PC-3 (cell line): ENCODE results near the gene TPGS2. TPM values are rescaled to one million over a fixed set of nuclear protein-coding genes. Genes with fewer than 3 reads are reported as not detected.

ENCODE experiments used
- ATAC-seq: fragments of 200-7000 bp; cut with Tn5 transposase; 2 replicates; pipeline ENCODE4 v1.9.1; 2020; ENCODE audit warnings: mild to moderate bottlenecking, moderate library complexity
- BruUV-seq: library from RNA; stranded (reverse); fragments of 400-500 nt; replicated peaks from 2 replicates; lab custom pipeline; 2021; lab: Mats Ljungman, UMichigan
- CTCF ChIA-PET: fragments of 300-600 bp; sonication (Branson Sonifier 250); formaldehyde crosslinking; loops from one replicate; lab custom pipeline; 2022; ENCODE audit warnings: antibody characterized with exemption; lab: Charles Lee
- POLR2A ChIA-PET: fragments of 300-600 bp; sonication (Branson Sonifier 250); formaldehyde crosslinking; loops from one replicate; lab custom pipeline; 2022; ENCODE audit warnings: antibody characterized with exemption; ENCODE audit not compliant: unreplicated experiment; lab: Charles Lee
- DNase-seq: peaks from one replicate; pipeline ENCODE4 v3.0.0-alpha.2; 2015
- H2AFZ ChIP-seq: fragments of 300-600 bp; sonication (generic); 2 replicates; pipeline ENCODE4 v1.6.0; 2016; ENCODE audit warnings: antibody characterized with exemption, low read length
- H3F3A ChIP-seq: fragments of 300-600 bp; sonication (generic); one replicate; pipeline ENCODE4 v1.6.0; 2017; ENCODE audit warnings: antibody characterized with exemption, low read length, control low read depth, mild to moderate bottlenecking; ENCODE audit not compliant: unreplicated experiment
- H3K27ac ChIP-seq: fragments of 300-600 bp; sonication (generic); 2 replicates; pipeline ENCODE4 v1.5.1; 2016; ENCODE audit warnings: mild to moderate bottlenecking, low read length
- H3K27me3 ChIP-seq: fragments of 300-600 bp; sonication (generic); 2 replicates; pipeline ENCODE4 v1.6.1; 2016; ENCODE audit warnings: low read length, mixed read lengths
- H3K36me3 ChIP-seq: fragments of 300-600 bp; sonication (generic); 2 replicates; pipeline ENCODE4 v1.6.1; 2016; ENCODE audit warnings: low read depth, mixed run types, low read length, mixed read lengths
- H3K4me1 ChIP-seq: fragments of 300-600 bp; sonication (generic); 2 replicates; pipeline ENCODE4 v1.5.1; 2016; ENCODE audit warnings: low read length; ENCODE audit not compliant: insufficient read depth
- H3K4me2 ChIP-seq: fragments of 300-600 bp; sonication (generic); 2 replicates; pipeline ENCODE4 v1.6.0; 2016; ENCODE audit warnings: low read length
- H3K4me3 ChIP-seq: fragments of 300-600 bp; sonication (generic); 2 replicates; pipeline ENCODE4 v1.5.1; 2016; ENCODE audit warnings: mild to moderate bottlenecking, low read length, mixed read lengths
- H3K79me2 ChIP-seq: fragments of 300-600 bp; sonication (generic); 2 replicates; pipeline ENCODE4 v1.6.1; 2017; ENCODE audit warnings: low read length, mixed read lengths
- H3K9ac ChIP-seq: fragments of 300-600 bp; sonication (generic); 2 replicates; pipeline ENCODE4 v1.6.0; 2016; ENCODE audit warnings: mild to moderate bottlenecking, low read length
- H3K9me2 ChIP-seq: fragments of 300-600 bp; sonication (generic); replicated peaks from 2 replicates; pipeline ENCODE4 v1.6.1; 2016; ENCODE audit warnings: mixed run types, low read length, mixed read lengths
- H3K9me3 ChIP-seq: fragments of 300-600 bp; sonication (generic); 2 replicates; pipeline ENCODE4 v1.6.1; 2016; ENCODE audit warnings: low read length, mixed read lengths
- H4K20me1 ChIP-seq: fragments of 300-600 bp; sonication (generic); 2 replicates; pipeline ENCODE4 v1.6.1; 2016; ENCODE audit warnings: low read length, mixed read lengths
- EZH2 ChIP-seq: fragments of 300-600 bp; sonication (generic); IDR thresholded peaks from one replicate; pipeline ENCODE4 v1.6.1; 2017; ENCODE audit warnings: antibody characterized with exemption, mild to moderate bottlenecking, low read length; ENCODE audit not compliant: unreplicated experiment
- EZH2phosphoT487 ChIP-seq: fragments of 300-600 bp; sonication (generic); IDR thresholded peaks from 2 replicates; pipeline ENCODE4 v1.6.1; 2018; ENCODE audit warnings: mild to moderate bottlenecking, antibody characterized with exemption, low read length, borderline replicate concordance
- intact Hi-C: fragments of 100-400 bp; cut with micrococcal nuclease; formaldehyde crosslinking; loops from 2 replicates; pipeline ENCODE4 v1.9.0; 2023
- total RNA-seq: library from RNA; depleted of rRNA; stranded (reverse); fragments of >200 nt; gene quantifications from 2 replicates; pipeline ENCODE4 v1.2.3, GENCODE V29; 2014
- TF ChIP-seq, protein P1 (sequence below): fragments of 300-600 bp; sonication (generic); conservative IDR thresholded peaks from 2 replicates; pipeline ENCODE4 v1.5.1; 2017; ENCODE audit warnings: antibody characterized with exemption, low read depth, mild to moderate bottlenecking, low read length

Gene TPGS2
- total RNA-seq, 1 experiment from 2014 or later = 44.9 TPM

- Histone ChIP-seq H3K4me3 (no peak overlapping the region), H4K20me1 (no peaks in the 10 kb centered on the region), H3F3A (no peaks in the 10 kb centered on the region), H2AFZ (no peak overlapping the region), H3K27ac (no peak overlapping the region), H3K9me3 (no peaks in the 10 kb centered on the region), H3K4me2 (no peak overlapping the region), H3K79me2 (peaks cover 21% of the 10 kb centered on the region), H3K27me3 (no peaks in the 10 kb centered on the region), H3K9ac (no peak overlapping the region), H3K9me2 (no peaks in the 10 kb centered on the region), H3K36me3 (no peaks in the 10 kb centered on the region), H3K4me1 (0 out of 2 replicates have a peak, but pooled peaks cover 4% of the 10 kb centered on the region)
- no TSS peak for BruUV-seq
- ATAC-seq (no peak), DNase-seq (no peak)
- intact Hi-C loops = no loop called here
- ChIA-PET CTCF (no interaction called here), POLR2A (no interaction called here)
- TF ChIP-seq EZH2phosphoT487 (no peak), EZH2 (no peak)
- TF ChIP-seq, protein P1, sequence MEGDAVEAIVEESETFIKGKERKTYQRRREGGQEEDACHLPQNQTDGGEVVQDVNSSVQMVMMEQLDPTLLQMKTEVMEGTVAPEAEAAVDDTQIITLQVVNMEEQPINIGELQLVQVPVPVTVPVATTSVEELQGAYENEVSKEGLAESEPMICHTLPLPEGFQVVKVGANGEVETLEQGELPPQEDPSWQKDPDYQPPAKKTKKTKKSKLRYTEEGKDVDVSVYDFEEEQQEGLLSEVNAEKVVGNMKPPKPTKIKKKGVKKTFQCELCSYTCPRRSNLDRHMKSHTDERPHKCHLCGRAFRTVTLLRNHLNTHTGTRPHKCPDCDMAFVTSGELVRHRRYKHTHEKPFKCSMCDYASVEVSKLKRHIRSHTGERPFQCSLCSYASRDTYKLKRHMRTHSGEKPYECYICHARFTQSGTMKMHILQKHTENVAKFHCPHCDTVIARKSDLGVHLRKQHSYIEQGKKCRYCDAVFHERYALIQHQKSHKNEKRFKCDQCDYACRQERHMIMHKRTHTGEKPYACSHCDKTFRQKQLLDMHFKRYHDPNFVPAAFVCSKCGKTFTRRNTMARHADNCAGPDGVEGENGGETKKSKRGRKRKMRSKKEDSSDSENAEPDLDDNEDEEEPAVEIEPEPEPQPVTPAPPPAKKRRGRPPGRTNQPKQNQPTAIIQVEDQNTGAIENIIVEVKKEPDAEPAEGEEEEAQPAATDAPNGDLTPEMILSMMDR = no peak
Measured at GRCh38 chr18:36825526-36825925, 3.3 kb downstream of the TPGS2 start.

DNA sequence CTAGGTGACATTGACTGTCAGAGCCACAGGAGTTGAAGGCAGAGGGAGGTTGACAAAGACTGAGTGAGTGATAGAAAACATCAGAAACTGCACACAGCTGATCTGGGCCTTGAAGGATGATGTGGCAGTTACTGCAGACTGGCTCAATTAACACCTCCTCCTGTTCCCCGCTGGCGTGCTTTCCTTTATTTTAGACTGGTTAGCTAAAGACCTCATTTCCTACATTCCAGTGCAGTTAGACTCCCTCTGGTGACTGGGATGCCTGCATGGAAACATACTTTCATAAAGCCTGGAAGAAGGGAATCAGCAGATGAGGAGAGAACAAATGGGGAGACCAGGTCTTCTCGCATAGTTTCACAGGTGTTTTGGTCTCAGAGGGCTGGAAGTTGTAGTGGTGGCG lies 7.1 kb downstream of the TPGS2 start:
- Histone ChIP-seq H2AFZ (no peak overlapping the region), H3K9me3 (no peaks in the 10 kb centered on the region), H3K9me2 (no peaks in the 10 kb centered on the region), H3K27me3 (no peaks in the 10 kb centered on the region), H3K4me1 (no peaks in the 10 kb centered on the region), H3K36me3 (no peaks in the 10 kb centered on the region), H3K79me2 (no peaks in the 10 kb centered on the region), H3K9ac (no peak overlapping the region), H4K20me1 (no peaks in the 10 kb centered on the region), H3K4me3 (no peak overlapping the region), H3F3A (no peaks in the 10 kb centered on the region), H3K4me2 (no peak overlapping the region), H3K27ac (no peak overlapping the region)
- ATAC-seq (no peak), DNase-seq (no peak)
- intact Hi-C loops = no loop called here
- ChIA-PET POLR2A (no interaction called here), CTCF (no interaction called here)
- BruUV-seq = no TSS peak
- no peak for TF ChIP-seq EZH2
- TF ChIP-seq, protein P1 = no peak
- TF ChIP-seq EZH2phosphoT487 = no peak

DNA sequence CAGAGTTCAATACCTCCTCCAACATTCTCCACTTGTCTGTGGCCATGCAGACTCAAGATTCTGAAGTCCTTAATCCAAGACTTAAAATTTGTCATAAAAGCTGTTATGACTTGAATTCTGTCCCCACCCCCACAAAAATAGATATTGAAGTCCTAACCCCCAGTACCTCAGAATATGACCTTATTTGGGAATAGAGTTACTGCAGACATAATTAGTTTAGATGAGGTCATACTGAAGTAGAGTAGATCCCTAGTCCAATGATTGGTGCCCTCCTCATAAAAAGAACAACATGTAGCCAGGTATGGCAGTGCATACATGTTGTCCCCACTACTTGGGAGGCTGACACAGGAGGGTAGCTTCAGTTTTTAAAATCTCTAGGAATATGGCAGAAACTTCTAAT lies 9.2 kb downstream of the TPGS2 start:
- H3K9me3 ChIP-seq = no peaks in the 10 kb centered on the region
- no TSS peak for BruUV-seq
- H3K4me2 ChIP-seq = no peak overlapping the region
- H3K4me3 ChIP-seq = no peak overlapping the region
- intact Hi-C loops = no loop called here
- H3K27ac ChIP-seq = no peak overlapping the region
- H4K20me1 ChIP-seq = no peaks in the 10 kb centered on the region
- TF ChIP-seq EZH2 (no peak), EZH2phosphoT487 (no peak)
- TF ChIP-seq, protein P1 = no peak
- no peaks in the 10 kb centered on the region for H3K36me3 ChIP-seq
- no peak overlapping the region for H3K9ac ChIP-seq
- no peak overlapping the region for H2AFZ ChIP-seq
- no peak for DNase-seq
- ChIA-PET POLR2A (no interaction called here), CTCF (no interaction called here)
- no peaks in the 10 kb centered on the region for H3K79me2 ChIP-seq
- no peak for ATAC-seq
- H3F3A ChIP-seq = no peaks in the 10 kb centered on the region
- no peaks in the 10 kb centered on the region for H3K27me3 ChIP-seq
- H3K9me2 ChIP-seq = no peaks in the 10 kb centered on the region
- H3K4me1 ChIP-seq = no peaks in the 10 kb centered on the region
